Measurements from ENCODE around the gene PACSIN3. TPM values are rescaled to one million over a fixed set of nuclear protein-coding genes. Genes with fewer than 3 reads are reported as not detected.

The PACSIN3 gene
- polyA plus RNA-seq, 1 donor (not counting 4 experiments of a cell fraction or from before 2014, with no cell fraction given), result 28.1 TPM

DNA sequence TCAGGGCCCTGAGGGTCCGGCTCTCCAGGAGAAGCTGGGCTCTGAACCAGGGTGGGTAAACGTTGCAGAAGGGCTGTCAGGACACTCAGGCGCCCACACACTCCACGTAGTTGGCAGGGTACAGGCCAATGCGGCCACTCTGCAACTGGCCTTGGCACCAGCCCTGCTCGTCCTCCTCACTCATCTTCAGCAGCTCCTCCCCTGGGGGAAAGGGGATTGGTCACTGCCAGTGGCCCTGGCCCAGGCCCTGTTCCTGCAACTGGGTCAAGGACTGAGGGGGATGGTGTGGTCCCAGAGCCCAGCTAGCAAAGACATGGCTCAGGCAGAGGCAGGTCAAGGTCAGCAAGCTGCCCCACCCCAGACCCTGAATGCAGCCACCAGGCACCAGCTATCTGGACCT lies 8.4 kb downstream of the PACSIN3 start:
- Histone ChIP-seq H3K27me3 (ENCODE audit: control insufficient read depth, extremely low read depth, insufficient read depth, low read length) (no peaks in the 10 kb centered on the region), H3K9me3 (ENCODE audit: control insufficient read depth, low read depth, low read length) (no peaks in the 10 kb centered on the region), H3K9ac (ENCODE audit: control insufficient read depth, extremely low read depth, insufficient read depth, low read length) (peak overlapping the region; percentile 99), H3K9me1 (ENCODE audit: control insufficient read depth, extremely low read depth, insufficient read depth, low read length) (no peaks in the 10 kb centered on the region), H3K79me2 (ENCODE audit: control insufficient read depth, insufficient read depth, low read length) (peaks cover 49% of the 10 kb centered on the region), H3K36me3 (ENCODE audit: control insufficient read depth in 2 of 2, extremely low read depth in 1 of 2, insufficient read depth in 2 of 2, low read length in 2 of 2) (peaks cover 33 to 39% of the 10 kb centered on the region in 2 experiments), H3K4me2 (ENCODE audit: control insufficient read depth, extremely low read depth, insufficient read depth, low read depth, low read length) (peak overlapping the region; percentile 84), H3K4me3 (ENCODE audit: control insufficient read depth in 2 of 3, extremely low read depth in 1 of 3, insufficient read depth in 2 of 3, low read depth in 1 of 3, low read length in 3 of 3) (no peak overlapping the region), H2AFZ (ENCODE audit: control insufficient read depth, low read length) (no peak overlapping the region), H4K20me1 (ENCODE audit: control insufficient read depth, extremely low read depth, insufficient read depth, low read length) (peaks cover 5% of the 10 kb centered on the region), H3K4me1 (ENCODE audit: control insufficient read depth, extremely low read depth, insufficient read depth, low read length) (peaks cover 20% of the 10 kb centered on the region), H3K27ac (ENCODE audit: control insufficient read depth, insufficient read depth, low read length) (peak overlapping the region; percentile 92)
- no peak for FAIRE-seq
- no peak for TF ChIP-seq EZH2 (IDR thresholded peaks at IDR 0.05; ENCODE audit: low read length)
- TF ChIP-seq, protein P1, sequence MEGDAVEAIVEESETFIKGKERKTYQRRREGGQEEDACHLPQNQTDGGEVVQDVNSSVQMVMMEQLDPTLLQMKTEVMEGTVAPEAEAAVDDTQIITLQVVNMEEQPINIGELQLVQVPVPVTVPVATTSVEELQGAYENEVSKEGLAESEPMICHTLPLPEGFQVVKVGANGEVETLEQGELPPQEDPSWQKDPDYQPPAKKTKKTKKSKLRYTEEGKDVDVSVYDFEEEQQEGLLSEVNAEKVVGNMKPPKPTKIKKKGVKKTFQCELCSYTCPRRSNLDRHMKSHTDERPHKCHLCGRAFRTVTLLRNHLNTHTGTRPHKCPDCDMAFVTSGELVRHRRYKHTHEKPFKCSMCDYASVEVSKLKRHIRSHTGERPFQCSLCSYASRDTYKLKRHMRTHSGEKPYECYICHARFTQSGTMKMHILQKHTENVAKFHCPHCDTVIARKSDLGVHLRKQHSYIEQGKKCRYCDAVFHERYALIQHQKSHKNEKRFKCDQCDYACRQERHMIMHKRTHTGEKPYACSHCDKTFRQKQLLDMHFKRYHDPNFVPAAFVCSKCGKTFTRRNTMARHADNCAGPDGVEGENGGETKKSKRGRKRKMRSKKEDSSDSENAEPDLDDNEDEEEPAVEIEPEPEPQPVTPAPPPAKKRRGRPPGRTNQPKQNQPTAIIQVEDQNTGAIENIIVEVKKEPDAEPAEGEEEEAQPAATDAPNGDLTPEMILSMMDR (optimal IDR thresholded peaks at IDR 0.05 in 1 of 3, IDR thresholded peaks at IDR 0.05 in 1 of 3, conservative IDR thresholded peaks at IDR 0.05 in 1 of 3; ENCODE audit: extremely low read depth in 1 of 3, insufficient read depth in 2 of 3, low read length in 3 of 3), result no peak
- dilution Hi-C loops (cut with MboI; ENCODE audit: extremely low pct_ligation_motif_present, low sequenced_read_pairs), result no loop called here
- no peak for DNase-seq (ENCODE audit: low read depth, low spot score)

DNA sequence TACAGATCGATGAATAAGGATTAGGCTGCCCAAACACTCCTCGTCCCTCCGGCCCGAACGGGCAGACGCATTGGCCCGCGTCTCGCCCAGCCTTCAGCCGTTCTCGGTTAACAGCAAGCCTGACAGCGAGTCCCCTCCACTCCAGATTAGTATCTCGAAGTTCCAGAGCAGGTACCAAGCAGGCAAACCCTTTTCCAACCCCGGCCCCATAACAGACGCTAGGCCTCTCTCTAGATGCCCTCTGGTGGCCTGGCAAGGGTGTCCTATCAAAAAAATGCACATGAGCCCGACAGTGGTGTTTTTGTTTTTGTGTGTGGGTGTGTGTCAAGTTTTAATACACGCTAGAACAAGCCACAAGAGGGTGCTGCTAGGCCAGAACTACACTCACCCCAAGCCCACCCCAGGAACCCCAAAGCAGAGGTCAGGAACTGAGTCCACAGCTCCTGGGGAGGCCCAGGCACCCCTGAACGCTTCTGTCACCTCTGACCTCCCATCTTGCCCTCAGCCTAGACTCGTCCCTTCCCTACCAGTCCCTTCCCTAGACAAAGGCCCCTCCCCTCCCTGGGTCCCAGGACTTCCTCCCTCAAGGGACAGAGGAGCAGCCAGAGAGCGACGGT lies 8.9 kb downstream of the PACSIN3 start:
- H2AFZ ChIP-seq (ENCODE audit: control insufficient read depth, low read length), result peak overlapping the region; percentile 89
- peak overlapping the region; percentile 84 for H3K4me2 ChIP-seq (ENCODE audit: control insufficient read depth, extremely low read depth, insufficient read depth, low read depth, low read length)
- H3K27ac ChIP-seq (ENCODE audit: control insufficient read depth, insufficient read depth, low read length), result peak overlapping the region; percentile 92
- no peaks in the 10 kb centered on the region for H3K27me3 ChIP-seq (ENCODE audit: control insufficient read depth, extremely low read depth, insufficient read depth, low read length)
- no peak for TF ChIP-seq EZH2 (IDR thresholded peaks at IDR 0.05; ENCODE audit: low read length)
- TF ChIP-seq, protein P1 (optimal IDR thresholded peaks at IDR 0.05 in 1 of 3, IDR thresholded peaks at IDR 0.05 in 1 of 3, conservative IDR thresholded peaks at IDR 0.05 in 1 of 3; ENCODE audit: extremely low read depth in 1 of 3, insufficient read depth in 2 of 3, low read length in 3 of 3), result peak; percentile 62 to 77 (median 76)
- no peaks in the 10 kb centered on the region for H3K9me3 ChIP-seq (ENCODE audit: control insufficient read depth, low read depth, low read length)
- peaks cover 20% of the 10 kb centered on the region for H3K4me1 ChIP-seq (ENCODE audit: control insufficient read depth, extremely low read depth, insufficient read depth, low read length)
- no peaks in the 10 kb centered on the region for H3K9me1 ChIP-seq (ENCODE audit: control insufficient read depth, extremely low read depth, insufficient read depth, low read length)
- dilution Hi-C loops (cut with MboI; ENCODE audit: extremely low pct_ligation_motif_present, low sequenced_read_pairs), result no loop called here
- FAIRE-seq, result peak; percentile 83
- DNase-seq (ENCODE audit: low read depth, low spot score), result peak; percentile 46
- peaks cover 36 to 40% of the 10 kb centered on the region in 2 experiments for H3K36me3 ChIP-seq (ENCODE audit: control insufficient read depth in 2 of 2, extremely low read depth in 1 of 2, insufficient read depth in 2 of 2, low read length in 2 of 2)
- H3K9ac ChIP-seq (ENCODE audit: control insufficient read depth, extremely low read depth, insufficient read depth, low read length), result peak overlapping the region; percentile 99
- peaks cover 5% of the 10 kb centered on the region for H4K20me1 ChIP-seq (ENCODE audit: control insufficient read depth, extremely low read depth, insufficient read depth, low read length)
- peaks cover 50% of the 10 kb centered on the region for H3K79me2 ChIP-seq (ENCODE audit: control insufficient read depth, insufficient read depth, low read length)
- peak overlapping the region; percentile 77 to 92 (median 79) for H3K4me3 ChIP-seq (ENCODE audit: control insufficient read depth in 2 of 3, extremely low read depth in 1 of 3, insufficient read depth in 2 of 3, low read depth in 1 of 3, low read length in 3 of 3)
